HepG2 (cell line): ENCODE results near the gene BMF. TPM values are rescaled to one million over a fixed set of nuclear protein-coding genes. Genes with fewer than 3 reads are reported as not detected.

Experiments
- CREB3 ChIP-seq: sonication (generic); formaldehyde crosslinking; IDR thresholded peaks from 2 replicates; pipeline ENCODE4 v1.5.0; 2020; ENCODE audit warnings: missing genetic modification reagents
- MED13 ChIP-seq: sonication (generic); formaldehyde crosslinking; IDR thresholded peaks from 2 replicates; pipeline ENCODE4 v1.5.0; 2020; ENCODE audit warnings: missing genetic modification reagents
- MNT ChIP-seq: fragments of 450-650 bp; IDR thresholded peaks from 2 replicates; pipeline ENCODE4 v1.6.1; 2016
- NFATC3 ChIP-seq: sonication (generic); formaldehyde crosslinking; IDR thresholded peaks from 2 replicates; pipeline ENCODE4 v1.5.1; 2020; ENCODE audit warnings: mild to moderate bottlenecking, missing genetic modification reagents
- PHF5A ChIP-seq: IDR thresholded peaks from one replicate; pipeline ENCODE4 v1.6.1; 2018; ENCODE audit warnings: low read depth, missing genetic modification reagents; ENCODE audit not compliant: unreplicated experiment
- ZNF318 ChIP-seq: sonication (generic); formaldehyde crosslinking; IDR thresholded peaks from 2 replicates; pipeline ENCODE4 v1.4.0; 2020; ENCODE audit warnings: mild to moderate bottlenecking, missing genetic modification reagents
- ZNF350 ChIP-seq: sonication (generic); formaldehyde crosslinking; IDR thresholded peaks from 2 replicates; pipeline ENCODE4 v1.4.0; 2020; ENCODE audit warnings: mild to moderate bottlenecking, low read depth, missing genetic modification reagents, borderline replicate concordance
- ZNF407 ChIP-seq: sonication (generic); formaldehyde crosslinking; IDR thresholded peaks from one replicate; pipeline ENCODE4 v1.5.1; 2020; ENCODE audit warnings: mild to moderate bottlenecking, missing genetic modification reagents; ENCODE audit errors: not compliant biosample characterization
- polyA plus RNA-seq, 8 experiments: library from polyadenylated mRNA; depleted of rRNA in 3 of 8; stranded (reverse) in 7 of 8; unstranded in 1 of 8; fragments of >200 nt; fragmentation: Illumina TruSeq in 4 of 8; extraction: Trizol in 4 of 8; gene quantifications; 2 replicates each; pipeline versions ENCODE4 v1.2.1 to v1.2.3, GENCODE V29; 2011 to 2016; ENCODE audit warnings: low read depth in 4 of 8, missing spikeins in 1 of 8, mixed read lengths in 1 of 8; ENCODE audit not compliant: insufficient read depth in 1 of 8
- total RNA-seq, 5 experiments: library from RNA; depleted of rRNA; stranded (reverse); fragments of >200 nt; fragmentation: Illumina TruSeq; extraction: Trizol; gene quantifications; 2 replicates each; pipeline ENCODE4 v1.2.3, GENCODE V29; 2016; ENCODE audit warnings: low read depth in 1 of 5

The BMF gene
- total and polyA plus RNA-seq, 2 of the 13 experiments (the other 11 are each of a cell fraction or from before 2014, with no cell fraction given), result 8.7 to 15.9 TPM

- TF ChIP-seq ZNF407 (peak; percentile 39), MED13 (CRISPR knock-in tag) (peak; percentile 61; the same call in 1 of the 2 replicates), PHF5A (CRISPR knock-in tag) (peak; percentile 94), ZNF350 (CRISPR knock-in tag) (peak; percentile 89; the same call in 1 of the 2 replicates), ZNF318 (CRISPR knock-in tag) (no peak), MNT (no peak), NFATC3 (CRISPR knock-in tag) (no peak), CREB3 (0 out of 2 replicates have a peak, but pooled peaks have one; percentile 30)
Measured at GRCh38 chr15:40108855-40109735, at the start of gene BMF (continued).
